ENCODE results near the gene UBE3B. TPM values are rescaled to one million over a fixed set of nuclear protein-coding genes. Genes with fewer than 3 reads are reported as not detected.

The UBE3B gene
- total RNA-seq, 1 experiment from 2014 or later = 48.6 TPM

DNA sequence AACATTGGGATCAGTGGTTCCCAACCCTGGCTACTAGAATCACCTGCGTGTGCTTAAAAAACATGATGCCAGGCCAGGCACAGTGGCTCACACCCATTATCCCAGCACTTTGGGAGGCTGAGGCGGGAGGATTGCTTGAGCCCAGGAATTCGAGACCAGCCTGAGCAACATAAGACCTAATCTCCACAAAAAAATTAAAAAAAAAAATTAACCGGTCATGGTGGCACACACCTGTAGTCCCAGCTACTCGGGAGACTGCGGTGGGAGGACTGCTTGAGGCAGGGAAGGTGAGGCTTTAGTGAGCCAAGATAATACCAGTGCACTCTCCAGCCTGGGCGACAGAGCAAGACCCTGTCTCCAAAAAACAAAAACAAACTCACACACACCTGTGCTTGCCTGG is 2.3 kb upstream of the UBE3B start:
- H3K27me3 Mint-ChIP-seq (ENCODE audit: unreplicated experiment) = no peaks in the 10 kb centered on the region
- no peak overlapping the region for H3K27ac Mint-ChIP-seq (ENCODE audit: unreplicated experiment)
- peaks cover 32% of the 10 kb centered on the region for H3K36me3 Mint-ChIP-seq (ENCODE audit: insufficient read depth, unreplicated experiment)
- CTCF ChIA-PET = interaction anchor here (0.6 kb wide), 1 partner anchor 1799 kb away, joined by 5 read pairs; no protein-coding TSS in a partner anchor
- no TSS peak for BruUV-seq (replicated peaks)
- H3K9me3 Mint-ChIP-seq (ENCODE audit: low read depth, unreplicated experiment) = no peaks in the 10 kb centered on the region
- DNase-seq = no peak
- no peak overlapping the region for H3K4me3 Mint-ChIP-seq (ENCODE audit: low read depth, unreplicated experiment)
- TF ChIP-seq, protein P1, sequence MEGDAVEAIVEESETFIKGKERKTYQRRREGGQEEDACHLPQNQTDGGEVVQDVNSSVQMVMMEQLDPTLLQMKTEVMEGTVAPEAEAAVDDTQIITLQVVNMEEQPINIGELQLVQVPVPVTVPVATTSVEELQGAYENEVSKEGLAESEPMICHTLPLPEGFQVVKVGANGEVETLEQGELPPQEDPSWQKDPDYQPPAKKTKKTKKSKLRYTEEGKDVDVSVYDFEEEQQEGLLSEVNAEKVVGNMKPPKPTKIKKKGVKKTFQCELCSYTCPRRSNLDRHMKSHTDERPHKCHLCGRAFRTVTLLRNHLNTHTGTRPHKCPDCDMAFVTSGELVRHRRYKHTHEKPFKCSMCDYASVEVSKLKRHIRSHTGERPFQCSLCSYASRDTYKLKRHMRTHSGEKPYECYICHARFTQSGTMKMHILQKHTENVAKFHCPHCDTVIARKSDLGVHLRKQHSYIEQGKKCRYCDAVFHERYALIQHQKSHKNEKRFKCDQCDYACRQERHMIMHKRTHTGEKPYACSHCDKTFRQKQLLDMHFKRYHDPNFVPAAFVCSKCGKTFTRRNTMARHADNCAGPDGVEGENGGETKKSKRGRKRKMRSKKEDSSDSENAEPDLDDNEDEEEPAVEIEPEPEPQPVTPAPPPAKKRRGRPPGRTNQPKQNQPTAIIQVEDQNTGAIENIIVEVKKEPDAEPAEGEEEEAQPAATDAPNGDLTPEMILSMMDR (IDR thresholded peaks at IDR 0.05; ENCODE audit: unreplicated experiment) = no peak
- H3K4me1 Mint-ChIP-seq (ENCODE audit: low read depth, unreplicated experiment) = peaks cover 11% of the 10 kb centered on the region
- intact Hi-C loops (cut with micrococcal nuclease; ENCODE audit: unreplicated experiment) = loop anchor here (5.0 kb wide), 1 partner anchor 48 kb away; no protein-coding TSS in a partner anchor

DNA sequence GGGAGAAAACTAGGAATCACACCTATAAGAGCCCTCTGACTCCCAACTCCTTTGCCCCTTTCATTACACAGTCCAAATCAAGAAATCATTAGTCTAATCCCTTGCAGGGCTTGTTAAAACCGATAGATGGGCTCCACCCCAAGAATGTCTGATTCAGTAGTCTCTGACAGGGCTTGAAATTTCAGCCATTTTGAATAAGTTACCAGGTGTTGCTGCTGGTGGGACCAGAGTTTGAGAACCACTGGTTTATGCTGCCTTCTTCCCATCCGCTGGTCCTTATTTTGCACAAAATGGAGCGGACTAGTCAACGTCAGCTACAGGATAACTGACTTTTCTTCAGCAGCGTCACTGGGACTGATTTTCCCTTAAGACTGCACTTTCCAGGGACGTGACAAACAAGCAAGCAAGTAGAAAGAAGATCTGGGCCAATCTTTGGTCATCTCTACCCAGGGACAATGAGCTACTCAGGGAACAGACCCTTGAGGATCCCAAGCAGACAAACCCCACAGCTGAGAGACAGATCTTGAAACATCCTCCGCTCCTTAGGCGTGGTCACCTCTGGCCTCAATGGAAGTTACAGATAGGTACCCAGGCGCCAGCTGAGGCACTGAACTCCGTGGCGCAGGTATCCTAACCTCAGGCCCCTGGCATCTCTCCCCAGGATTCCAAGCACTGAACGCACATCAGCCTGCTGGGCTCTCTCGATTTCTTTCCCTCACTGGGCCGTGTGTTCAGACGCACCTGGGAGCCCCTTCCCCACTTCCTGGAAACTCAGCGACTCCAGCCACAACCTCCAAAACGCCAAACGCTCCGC is 1.2 kb upstream of the UBE3B start:
- CTCF ChIA-PET = interaction anchor here (1.1 to 1.6 kb wide), 2 partner anchors 9 to 43 kb away, joined by 3 to 6 read pairs; no protein-coding TSS in a partner anchor
- Mint-ChIP-seq H3K36me3 (ENCODE audit: insufficient read depth, unreplicated experiment) (peaks cover 32% of the 10 kb centered on the region), H3K27ac (ENCODE audit: unreplicated experiment) (peak overlapping the region; percentile 95), H3K4me3 (ENCODE audit: low read depth, unreplicated experiment) (peak overlapping the region; percentile 94), H3K27me3 (ENCODE audit: unreplicated experiment) (no peaks in the 10 kb centered on the region), H3K4me1 (ENCODE audit: low read depth, unreplicated experiment) (peaks cover 11% of the 10 kb centered on the region), H3K9me3 (ENCODE audit: low read depth, unreplicated experiment) (no peaks in the 10 kb centered on the region)
- TF ChIP-seq, protein P1 (IDR thresholded peaks at IDR 0.05; ENCODE audit: unreplicated experiment) = no peak
- DNase-seq = no peak
- intact Hi-C loops (cut with micrococcal nuclease; ENCODE audit: unreplicated experiment) = loop anchor here (5.0 kb wide), 1 partner anchor 49 kb away; no protein-coding TSS in a partner anchor
- no TSS peak for BruUV-seq (replicated peaks)

DNA sequence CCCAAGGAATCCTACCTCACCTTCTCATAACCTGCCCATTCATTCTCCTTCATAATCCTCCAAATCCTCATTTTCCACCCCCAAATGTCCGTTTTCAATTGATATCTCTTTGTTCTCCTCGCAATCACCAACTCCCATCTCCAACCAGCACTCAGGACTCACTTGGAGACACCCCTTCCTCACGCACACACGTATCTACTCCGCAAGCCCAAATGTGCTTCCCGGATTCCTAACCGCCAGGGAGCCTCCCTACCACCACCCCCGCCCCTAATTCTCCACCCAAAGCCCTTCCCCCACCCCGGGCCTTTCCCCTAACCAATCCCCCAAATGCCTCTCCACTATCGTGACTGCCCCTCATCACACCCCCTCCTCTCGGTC is 638 bp upstream of the UBE3B start:
- Mint-ChIP-seq H3K27ac (ENCODE audit: unreplicated experiment) (peak overlapping the region; percentile 95), H3K27me3 (ENCODE audit: unreplicated experiment) (no peaks in the 10 kb centered on the region), H3K4me1 (ENCODE audit: low read depth, unreplicated experiment) (peaks cover 11% of the 10 kb centered on the region), H3K9me3 (ENCODE audit: low read depth, unreplicated experiment) (no peaks in the 10 kb centered on the region), H3K4me3 (ENCODE audit: low read depth, unreplicated experiment) (peak overlapping the region; percentile 94), H3K36me3 (ENCODE audit: insufficient read depth, unreplicated experiment) (peaks cover 32% of the 10 kb centered on the region)
- CTCF ChIA-PET = interaction anchor here (0.7 to 1.6 kb wide), 4 partner anchors 8 to 49 kb away, joined by 3 to 7 read pairs (median 5); no protein-coding TSS in a partner anchor
- no peak for DNase-seq
- no TSS peak for BruUV-seq (replicated peaks)
- intact Hi-C loops (cut with micrococcal nuclease; ENCODE audit: unreplicated experiment) = loop anchor here (5.0 kb wide), 1 partner anchor 49 kb away; no protein-coding TSS in a partner anchor
- TF ChIP-seq, protein P1 (IDR thresholded peaks at IDR 0.05; ENCODE audit: unreplicated experiment) = no peak

DNA sequence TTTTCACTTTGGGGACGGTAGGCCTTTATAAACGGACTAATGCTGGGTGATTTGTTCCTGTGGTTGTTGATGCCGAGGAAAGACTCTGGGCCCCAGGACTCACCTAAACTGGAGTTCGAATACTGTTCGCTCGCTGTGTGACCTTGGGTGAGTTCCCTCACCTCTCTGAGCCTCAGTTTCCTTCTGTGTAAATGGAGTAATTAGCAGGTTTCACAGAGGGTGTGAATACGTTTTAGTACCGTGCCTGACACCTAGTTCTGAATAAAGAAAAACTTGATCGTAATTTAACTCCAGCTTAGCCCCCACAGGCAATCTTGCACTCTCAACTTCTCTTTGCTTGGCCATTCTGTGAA is 505 bp downstream of the UBE3B start:
- CTCF ChIA-PET = no interaction called here
- intact Hi-C loops (cut with micrococcal nuclease; ENCODE audit: unreplicated experiment) = loop anchor here (5.0 kb wide), 1 partner anchor 51 kb away; no protein-coding TSS in a partner anchor
- TSS peak; percentile 71 for BruUV-seq (replicated peaks)
- peaks cover 29% of the 10 kb centered on the region for H3K36me3 Mint-ChIP-seq (ENCODE audit: insufficient read depth, unreplicated experiment)
- peaks cover 11% of the 10 kb centered on the region for H3K4me1 Mint-ChIP-seq (ENCODE audit: low read depth, unreplicated experiment)
- peak overlapping the region; percentile 95 for H3K27ac Mint-ChIP-seq (ENCODE audit: unreplicated experiment)
- H3K9me3 Mint-ChIP-seq (ENCODE audit: low read depth, unreplicated experiment) = no peaks in the 10 kb centered on the region
- TF ChIP-seq, protein P1 (IDR thresholded peaks at IDR 0.05; ENCODE audit: unreplicated experiment) = no peak
- no peaks in the 10 kb centered on the region for H3K27me3 Mint-ChIP-seq (ENCODE audit: unreplicated experiment)
- H3K4me3 Mint-ChIP-seq (ENCODE audit: low read depth, unreplicated experiment) = peak overlapping the region; percentile 94
- DNase-seq = no peak

Measured in Calu3 (cell line).